Middle frontal gyrus (tissue), 1 donor: Measurements from ENCODE around the gene HEMK1.

Experiments used
- DNase-seq: peaks from one replicate; pipeline ENCODE4 v3.0.0-alpha.2; 2015; ENCODE audit warnings: low spot score; ENCODE audit errors: extremely low spot score

The HEMK1 gene

DNA sequence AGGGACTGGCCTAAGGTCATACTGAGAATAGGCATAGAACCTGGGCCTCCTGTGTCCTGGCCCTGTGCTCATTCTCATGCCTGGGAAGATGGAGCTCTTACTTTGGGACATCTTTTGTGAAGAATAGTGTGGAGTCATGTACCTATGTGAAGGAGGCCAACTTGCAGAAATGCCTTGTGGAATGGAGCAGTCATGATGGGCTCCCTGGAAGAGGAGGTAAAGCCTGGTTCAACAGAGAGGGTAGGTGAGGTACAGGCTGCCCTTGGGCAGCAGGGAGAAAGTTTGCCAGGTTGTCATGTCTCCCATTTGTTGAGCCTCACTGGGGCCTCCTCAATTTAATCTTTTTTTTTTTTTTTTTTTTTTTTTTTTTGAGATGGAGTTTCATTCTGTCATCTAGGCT lies 65.7 kb downstream of the HEMK1 start:
- DNase-seq = no peak

DNA sequence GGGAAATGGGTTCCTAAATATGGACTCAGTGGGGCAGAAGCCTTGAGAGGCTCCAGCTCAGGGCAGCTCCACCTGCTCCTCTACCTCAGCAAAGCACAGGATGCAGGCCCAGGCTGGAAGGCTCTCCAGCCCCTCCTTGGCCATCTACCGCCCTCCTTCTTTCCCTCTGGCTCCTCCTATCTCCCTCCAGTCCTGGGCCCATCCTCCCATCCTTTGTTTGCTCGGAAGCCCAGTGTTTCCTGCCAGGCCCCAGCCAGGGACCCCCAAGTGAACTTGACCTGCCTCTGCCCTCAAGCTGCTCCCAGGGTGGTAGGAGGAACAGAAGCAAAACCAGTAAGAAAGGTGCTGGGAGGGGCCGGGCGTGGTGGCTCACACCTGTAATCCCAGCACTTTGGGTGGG lies 67.7 kb downstream of the HEMK1 start:
- DNase-seq = no peak

DNA sequence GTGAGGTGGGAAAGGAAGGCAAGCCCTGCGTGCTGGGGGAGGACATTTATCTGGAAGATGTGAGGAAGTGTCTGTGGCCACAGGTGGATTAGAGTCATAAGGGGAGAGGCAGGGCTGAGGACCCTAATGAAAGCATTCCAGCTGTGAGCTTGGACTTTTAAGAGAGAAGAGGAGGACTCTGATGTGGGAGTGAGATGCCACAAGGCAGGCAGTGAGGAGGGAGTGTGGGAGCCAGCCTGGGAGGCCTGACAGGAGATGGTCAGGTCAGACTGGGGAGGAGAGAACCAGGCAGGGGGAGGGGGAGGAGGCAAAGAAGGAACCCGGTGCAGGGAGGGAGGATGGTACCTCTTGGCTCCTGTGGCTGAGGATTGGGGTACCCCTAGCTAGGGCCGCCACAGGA lies 68.6 kb downstream of the HEMK1 start:
- no peak for DNase-seq

DNA sequence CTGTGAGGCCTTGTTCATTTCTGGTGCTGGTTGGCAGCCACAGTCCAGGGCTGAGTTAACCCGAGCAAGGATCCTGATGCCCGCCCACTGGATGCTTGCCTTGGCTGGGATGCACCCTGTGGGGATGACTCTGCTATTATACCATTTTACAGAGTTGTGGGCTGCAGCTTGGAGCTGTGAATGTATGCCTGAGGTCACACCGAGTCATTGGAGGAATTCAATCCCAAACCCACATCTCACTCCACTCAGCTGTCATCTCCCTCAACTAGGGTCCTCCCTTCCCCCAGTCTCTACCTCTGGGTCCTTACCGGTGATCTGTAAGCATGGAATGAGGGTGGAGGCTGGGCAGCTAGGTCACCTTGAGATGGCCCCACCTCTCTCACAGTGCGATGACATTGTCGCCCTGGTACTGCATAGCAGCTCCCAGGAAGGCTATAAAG lies 69.8 kb downstream of the HEMK1 start:
- DNase-seq = no peak

DNA sequence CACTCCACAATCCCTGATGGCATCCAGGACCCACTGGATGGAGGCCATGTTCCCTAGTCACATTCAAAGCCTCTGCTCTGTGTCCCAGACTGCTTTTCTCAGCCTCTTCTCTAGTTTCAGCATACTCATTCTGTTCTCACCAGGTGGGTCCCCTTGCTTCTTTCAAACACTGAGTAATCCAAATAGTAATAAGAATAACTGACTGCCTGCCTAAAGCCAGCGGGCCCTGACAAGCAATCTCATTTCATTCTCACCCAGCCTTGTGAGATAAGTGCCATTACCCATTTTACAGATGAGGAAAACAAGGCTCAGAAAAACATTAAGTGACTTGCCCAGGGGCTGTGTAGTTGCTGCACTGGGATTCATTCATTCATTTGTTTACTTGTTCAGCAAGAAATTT lies 73.1 kb downstream of the HEMK1 start:
- no peak for DNase-seq

DNA sequence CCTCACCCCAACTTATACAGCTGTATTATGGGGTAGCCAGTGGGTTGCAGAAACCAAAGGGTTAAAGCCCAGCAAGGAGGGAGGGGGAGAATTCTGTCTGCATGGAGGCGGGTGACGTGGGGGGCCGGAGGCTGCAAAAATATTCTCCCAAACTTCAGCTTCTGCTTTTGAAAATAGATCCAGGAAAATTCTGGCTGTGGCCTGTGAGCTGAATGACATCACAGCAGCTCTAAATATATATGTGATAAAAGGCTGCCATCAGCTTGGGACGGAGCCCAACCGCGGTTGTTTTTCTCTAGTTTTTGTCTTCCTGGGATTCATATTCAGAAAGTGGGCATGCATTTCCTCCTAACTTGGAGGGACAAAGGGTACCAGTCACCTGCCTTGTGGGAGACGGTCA lies 75.2 kb downstream of the HEMK1 start:
- peak; percentile 56 for DNase-seq

DNA sequence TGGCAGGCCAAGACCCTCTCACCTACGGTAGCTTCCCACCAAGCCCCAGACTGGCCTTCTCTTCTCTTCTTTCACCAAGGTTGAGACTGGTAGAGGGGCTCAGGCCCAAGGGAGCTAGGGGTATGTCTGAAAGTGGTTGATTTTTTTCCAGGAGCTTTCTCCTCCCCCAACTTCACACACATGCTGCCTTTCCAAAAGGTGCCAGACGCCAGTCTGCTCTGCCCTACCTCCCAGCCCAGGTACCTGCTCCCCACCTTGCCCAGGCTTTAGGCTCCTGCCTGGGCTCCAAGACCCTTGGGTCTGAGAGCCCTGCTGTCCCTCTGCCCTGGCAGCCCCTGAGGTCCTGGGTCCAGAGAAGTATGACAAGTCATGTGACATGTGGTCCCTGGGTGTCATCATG lies 76.1 kb downstream of the HEMK1 start:
- DNase-seq = no peak
